Mammary epithelial cell (primary cell): Measurements from ENCODE around the gene FANCC.

ENCODE experiments used
- CTCF ChIP-seq, 2 donors: IDR thresholded peaks in 1 of 2; conservative IDR thresholded peaks in 1 of 2; 2 replicates each; pipeline ENCODE4 v1.5.1; 2011 to 2012; ENCODE audit warnings: inconsistent platforms in 2 of 2, low read length in 2 of 2, mild to moderate bottlenecking in 2 of 2, control low read depth in 1 of 2, low read depth in 1 of 2; ENCODE audit not compliant: insufficient read depth in 1 of 2; ENCODE audit errors: extremely low read depth in 1 of 2
- EZH2 ChIP-seq: IDR thresholded peaks from 2 replicates; pipeline ENCODE4 v1.6.1; 2012; ENCODE audit warnings: low read length, inconsistent platforms, borderline replicate concordance

DNA sequence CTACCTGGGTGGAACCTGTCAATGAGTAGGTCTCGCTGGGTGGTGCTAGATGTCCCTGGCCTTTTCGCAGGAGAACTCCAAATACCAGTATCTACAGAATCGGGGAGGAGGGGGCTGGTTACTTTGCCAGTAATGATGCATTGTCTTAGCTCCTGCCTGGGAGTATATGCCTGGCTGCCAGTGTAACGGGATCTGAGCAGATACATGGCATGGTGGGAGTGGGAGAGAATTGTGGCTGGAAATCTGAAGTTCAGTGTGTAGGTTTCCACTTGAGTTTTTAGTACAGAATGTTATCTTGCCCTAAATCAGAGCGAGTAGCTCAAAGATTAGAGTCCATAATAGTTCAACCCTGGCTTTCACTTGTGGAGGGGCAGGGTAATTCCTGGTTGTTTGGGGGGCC, 38.0 kb upstream of the FANCC start:
- TF ChIP-seq CTCF (conservative IDR thresholded peaks at IDR 0.05 in 1 of 2, IDR thresholded peaks at IDR 0.05 in 1 of 2; ENCODE audit: extremely low read depth in 1 of 2, insufficient read depth in 1 of 2, low read depth in 1 of 2, low read length in 2 of 2) (no peak), EZH2 (no peak)
